ENCODE data around the gene BMPER. TPM values are rescaled to one million over a fixed set of nuclear protein-coding genes. Genes with fewer than 3 reads are reported as not detected.
A peak's percentile ranks its signal among the peaks of the same experiment; 100 is the strongest.

BMPER gene
- total RNA-seq, 1 donor from 2014 or later, result 0.40 TPM

GRCh38 chr7:34060196-34060947 lies 155.0 kb downstream of the BMPER start:
- peak; percentile 14 to 21 for DNase-seq (ENCODE audit: low read depth in 2 of 2)

DNA sequence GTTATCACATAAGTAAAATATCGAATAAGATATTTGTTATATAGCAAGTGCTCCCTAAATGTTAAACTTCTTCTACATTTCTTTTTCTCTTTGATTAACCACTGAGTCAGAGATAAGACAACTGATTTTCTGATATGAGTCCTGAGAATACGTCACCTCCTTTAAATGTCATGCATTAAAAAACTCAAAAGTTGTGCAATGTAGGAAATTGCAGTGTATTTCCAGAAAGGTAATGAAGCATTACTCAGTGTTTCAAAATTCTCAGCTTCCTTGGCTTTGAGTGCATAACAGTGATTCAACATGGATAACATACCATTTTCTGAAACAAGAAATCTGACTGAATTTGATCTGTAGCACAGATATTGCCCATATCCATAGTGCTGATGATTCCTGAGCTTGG lies 155.8 kb downstream of the BMPER start:
- peak in 1 of 2 donors; percentile 25 for DNase-seq (ENCODE audit: low read depth in 2 of 2)

DNA sequence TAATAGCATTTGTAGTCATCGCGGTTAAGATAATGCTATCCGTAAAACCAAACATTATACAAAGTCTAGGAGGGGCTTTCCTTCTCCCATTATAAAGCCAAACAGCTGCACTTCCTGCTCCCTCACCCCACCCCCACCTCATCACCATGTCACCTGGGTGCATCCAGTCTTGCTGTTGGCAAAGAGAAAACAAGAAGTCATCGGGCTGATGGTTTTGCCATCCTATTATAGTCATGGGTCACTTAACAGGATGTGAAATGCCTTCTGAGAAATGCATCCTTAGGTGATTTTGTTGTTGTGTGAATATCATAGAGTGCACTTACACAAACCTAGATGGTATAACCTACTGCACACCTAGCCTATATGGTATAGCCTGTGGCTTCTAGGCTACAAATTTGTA lies 157.0 kb downstream of the BMPER start:
- no peak for DNase-seq (ENCODE audit: low read depth in 2 of 2)

GRCh38 chr7:34062826-34063225 lies 157.5 kb downstream of the BMPER start:
- no peak for DNase-seq (ENCODE audit: low read depth in 2 of 2)

DNA sequence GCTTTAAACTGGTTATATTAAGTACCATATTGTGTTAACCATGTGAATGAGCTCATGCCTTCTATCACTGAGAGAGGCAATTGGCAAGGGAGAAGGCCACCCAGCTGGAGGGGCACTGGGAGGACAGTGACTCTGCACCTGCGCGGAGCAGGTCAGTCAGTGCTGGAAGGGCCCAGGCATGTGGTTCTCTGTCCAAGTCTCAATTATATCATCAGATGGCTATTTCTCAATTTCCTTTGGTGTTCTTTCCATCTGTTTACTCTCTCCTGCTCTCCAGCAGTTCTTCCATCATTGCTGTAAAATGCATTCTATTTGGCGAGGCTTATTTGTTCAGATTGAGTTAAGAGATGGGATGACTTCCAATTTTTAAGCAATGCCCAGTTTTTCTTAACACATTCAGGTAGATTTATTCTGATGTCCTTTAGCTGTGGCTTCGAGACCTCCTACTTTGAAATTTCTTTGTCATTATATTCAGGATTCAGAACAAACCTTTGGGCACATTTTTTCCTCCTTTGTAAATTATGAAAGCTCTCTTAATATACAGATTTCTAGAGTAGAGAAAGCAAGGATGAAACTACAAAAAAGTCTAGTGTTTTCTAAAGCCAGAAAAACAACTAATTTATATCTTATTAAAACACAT lies 159.3 kb downstream of the BMPER start:
- no peak for DNase-seq (ENCODE audit: low read depth in 2 of 2)

- DNase-seq (ENCODE audit: low read depth in 2 of 2), result no peak
Measured at GRCh38 chr7:34066411-34066810, 161.1 kb downstream of the BMPER start.

DNA sequence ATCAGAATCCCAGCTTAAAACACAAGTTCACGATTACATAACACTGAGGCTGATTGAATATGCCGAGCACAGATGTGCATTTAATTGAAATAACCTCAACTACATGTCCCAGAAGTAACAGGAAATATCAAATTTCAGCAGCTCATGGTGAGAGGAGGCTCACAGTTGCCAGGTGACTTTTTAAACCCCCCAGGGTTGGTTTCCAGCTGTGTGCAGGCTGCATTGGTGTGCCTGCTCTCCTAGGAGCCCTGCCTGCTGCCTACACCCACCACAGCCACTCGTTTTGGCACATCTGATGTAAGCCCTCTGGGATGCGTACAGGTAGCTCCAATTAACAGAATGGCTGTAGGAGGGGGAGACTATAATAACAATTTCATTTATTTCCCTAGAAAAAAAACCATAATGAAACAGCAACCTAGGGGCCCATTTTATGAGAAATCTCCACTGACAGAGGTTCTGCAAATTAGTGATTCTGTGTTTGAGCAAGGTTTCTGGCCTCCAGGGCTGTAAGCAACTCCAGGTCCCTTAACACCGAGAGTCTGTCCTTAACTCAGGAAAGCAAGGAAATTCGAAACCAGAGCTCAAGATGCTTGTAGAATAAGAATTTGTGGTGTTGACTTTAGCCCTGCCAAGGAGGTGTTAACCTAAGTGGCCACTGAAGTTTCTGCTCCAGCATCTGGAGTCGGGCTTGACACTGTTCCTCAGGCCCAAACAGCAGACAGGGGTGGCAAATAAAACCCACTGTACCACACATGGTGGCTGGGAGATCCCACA lies 161.9 kb downstream of the BMPER start:
- DNase-seq (ENCODE audit: low read depth in 2 of 2), result no peak

GRCh38 chr7:34069676-34070075 lies 164.3 kb downstream of the BMPER start:
- DNase-seq (ENCODE audit: low read depth in 2 of 2), result peak in 1 of 2 donors; percentile 10

GRCh38 chr7:34070511-34071323 lies 165.4 kb downstream of the BMPER start:
- peak in 1 of 2 donors; percentile 42 for DNase-seq (ENCODE audit: low read depth in 2 of 2)

DNA sequence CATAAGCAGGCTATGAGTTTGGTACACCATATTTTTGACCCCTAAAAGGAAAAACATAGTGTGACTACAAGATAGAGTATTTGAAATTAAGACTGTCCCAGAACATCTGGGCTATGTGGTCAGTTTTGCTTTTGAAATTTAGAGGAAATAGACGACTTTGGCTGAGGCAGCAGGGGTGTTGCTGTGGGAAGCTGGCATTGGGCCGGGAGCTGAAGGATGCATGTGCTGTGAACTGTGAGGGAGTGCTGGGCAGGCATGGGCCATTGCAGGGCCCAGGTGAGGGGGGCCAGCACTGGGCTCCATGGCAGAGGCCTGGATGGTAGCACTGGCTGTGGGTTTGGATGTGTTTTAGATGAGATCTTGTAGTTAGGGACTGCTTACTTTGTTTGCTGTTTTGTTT lies 168.3 kb downstream of the BMPER start:
- peak in 1 of 2 donors; percentile 20 for DNase-seq (ENCODE audit: low read depth in 2 of 2)

DNA sequence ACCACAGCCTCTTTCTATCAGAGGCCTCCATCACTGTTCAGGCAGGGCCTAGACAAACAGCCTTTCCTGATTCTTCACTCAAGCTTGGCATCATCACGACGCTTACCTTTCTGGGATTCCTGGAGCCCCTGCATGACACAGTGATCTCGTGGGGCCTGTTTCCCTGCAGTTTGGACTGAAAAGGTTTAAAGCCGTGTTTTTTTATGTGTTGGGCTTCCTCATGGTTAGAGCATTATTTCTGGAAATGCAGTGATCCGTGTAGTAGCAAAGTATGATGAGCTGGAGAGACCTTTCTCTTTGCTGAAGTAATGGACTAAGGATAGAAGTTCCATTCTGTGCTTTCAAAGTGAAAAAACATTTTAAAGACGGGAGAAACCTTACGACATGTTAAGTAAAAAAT lies 169.1 kb downstream of the BMPER start:
- DNase-seq (ENCODE audit: low read depth in 2 of 2), result no peak

DNA sequence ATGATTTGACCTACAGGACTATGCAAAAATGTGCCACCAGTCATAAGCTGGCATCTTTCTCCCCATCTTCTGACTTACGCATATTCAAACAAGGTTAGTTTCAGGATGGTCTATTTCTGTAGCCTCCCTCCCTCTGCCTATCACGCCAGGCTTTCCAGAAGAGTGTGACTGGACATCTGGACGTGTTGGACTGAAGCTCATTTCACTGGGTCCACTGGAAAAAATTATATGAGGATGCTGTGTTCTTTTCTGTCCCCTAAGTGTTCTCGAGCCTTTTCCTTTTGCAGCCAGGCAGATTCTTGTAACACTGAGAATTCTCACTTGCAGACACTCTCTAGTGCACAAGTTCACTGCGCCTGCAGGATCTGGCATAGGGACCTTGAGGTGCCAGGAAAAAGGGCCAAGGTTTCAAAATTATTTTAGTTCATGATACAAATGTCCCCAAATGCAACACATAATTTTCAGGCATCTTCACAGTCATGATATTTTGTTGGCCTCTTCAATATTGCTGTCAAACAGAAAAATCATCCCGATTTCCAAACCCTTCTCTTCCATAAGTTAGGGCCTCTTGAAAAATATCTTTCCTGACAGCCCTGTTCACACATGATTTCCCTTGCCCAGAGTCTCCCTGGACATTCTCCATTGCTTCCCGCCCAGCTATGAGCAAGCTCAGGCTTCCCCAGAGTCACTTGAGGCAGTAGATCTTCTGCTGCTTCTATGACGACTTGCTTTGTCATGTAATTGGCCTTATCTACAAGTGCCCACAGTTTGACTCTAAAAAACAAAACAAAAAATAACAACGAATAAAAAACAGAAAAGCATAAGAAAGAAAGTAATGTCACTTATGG lies 170.4 kb downstream of the BMPER start:
- no peak for DNase-seq (ENCODE audit: low read depth in 2 of 2)

- DNase-seq (ENCODE audit: low read depth in 2 of 2), result no peak
Measured at GRCh38 chr7:34077168-34077567, 171.8 kb downstream of the BMPER start.

DNA sequence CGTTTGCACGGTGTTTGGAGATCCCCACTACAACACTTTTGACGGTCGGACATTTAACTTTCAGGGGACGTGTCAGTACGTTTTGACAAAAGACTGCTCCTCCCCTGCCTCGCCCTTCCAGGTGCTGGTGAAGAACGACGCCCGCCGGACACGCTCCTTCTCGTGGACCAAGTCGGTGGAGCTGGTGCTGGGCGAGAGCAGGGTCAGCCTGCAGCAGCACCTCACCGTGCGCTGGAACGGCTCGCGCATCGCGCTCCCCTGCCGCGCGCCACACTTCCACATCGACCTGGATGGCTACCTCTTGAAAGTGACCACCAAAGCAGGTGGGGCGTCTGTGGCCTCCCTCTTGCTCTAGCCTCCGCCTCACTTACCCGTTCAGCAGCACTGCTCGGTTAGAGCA lies 173.5 kb downstream of the BMPER start:
- no peak for DNase-seq (ENCODE audit: low read depth in 2 of 2)

GRCh38 chr7:34080513-34080912 lies 175.2 kb downstream of the BMPER start:
- no peak for DNase-seq (ENCODE audit: low read depth in 2 of 2)

DNA sequence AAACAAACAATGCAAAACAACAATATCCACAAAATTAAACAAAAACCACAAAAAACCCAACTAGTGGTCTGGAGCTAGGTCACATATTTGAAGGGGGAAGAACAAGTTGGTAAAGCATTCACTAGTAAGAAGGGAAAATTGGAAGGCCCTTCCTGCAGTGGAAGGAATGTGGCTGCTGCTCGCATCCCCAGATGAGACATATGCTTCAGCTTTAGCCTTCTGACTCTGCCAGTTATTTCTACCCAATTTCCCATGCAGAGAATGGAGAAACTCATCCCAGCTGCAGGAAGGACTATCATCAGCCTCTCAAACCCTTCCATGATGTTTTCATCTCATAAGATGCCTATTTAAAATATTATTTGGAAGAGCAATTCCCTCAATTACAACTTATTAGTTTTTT lies 176.6 kb downstream of the BMPER start:
- DNase-seq (ENCODE audit: low read depth in 2 of 2), result no peak

GRCh38 chr7:34083440-34083839 lies 178.1 kb downstream of the BMPER start:
- DNase-seq (ENCODE audit: low read depth in 2 of 2), result no peak

DNA sequence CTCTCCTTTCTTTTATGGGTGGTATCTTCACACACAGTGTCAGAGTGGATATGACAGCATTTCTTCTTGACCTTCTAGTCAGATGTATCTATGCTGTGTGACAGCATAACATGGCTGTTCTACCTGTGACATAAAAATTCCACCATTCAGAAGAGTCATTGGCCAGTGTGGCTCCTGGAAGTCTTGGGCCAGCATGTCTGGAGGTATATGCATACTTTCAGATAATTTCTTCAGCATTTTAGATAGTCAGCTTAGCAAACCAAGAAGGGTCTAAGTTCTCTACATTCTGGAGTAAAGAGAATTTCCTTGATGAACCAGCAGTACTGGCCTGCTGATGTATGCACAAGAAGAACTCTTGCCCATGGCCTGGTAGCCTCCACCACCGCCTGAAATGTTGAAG lies 179.3 kb downstream of the BMPER start:
- no peak for DNase-seq (ENCODE audit: low read depth in 2 of 2)

- DNase-seq (ENCODE audit: low read depth in 2 of 2), result no peak
Measured at GRCh38 chr7:34086064-34086463, 180.7 kb downstream of the BMPER start.

DNA sequence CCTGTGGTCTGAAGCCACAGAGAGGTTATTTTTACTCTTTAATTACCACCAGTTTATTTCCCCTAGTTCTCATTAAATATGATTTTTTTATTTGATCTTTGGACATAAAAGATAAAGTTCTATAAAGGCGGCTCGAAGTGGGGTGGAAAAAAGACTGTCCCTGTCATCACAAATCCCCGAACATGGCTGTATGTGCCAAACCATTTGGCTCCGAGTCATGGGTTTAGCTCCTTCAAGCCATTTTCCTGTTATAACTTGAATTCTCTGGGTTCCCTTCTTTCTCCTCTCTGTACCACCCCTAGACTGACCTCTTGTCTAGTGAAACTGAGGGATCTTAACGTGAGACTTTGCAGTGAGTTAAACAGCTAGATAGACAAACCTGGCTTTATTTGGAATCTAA lies 181.6 kb downstream of the BMPER start:
- DNase-seq (ENCODE audit: low read depth in 2 of 2), result no peak

All from lung microvascular endothelial cell (primary cell).